Liver (tissue), 9 donors: Measurements from ENCODE around the gene CNTN3. TPM values are rescaled to one million over a fixed set of nuclear protein-coding genes. Genes with fewer than 3 reads are reported as not detected.

Experiments
- DNase-seq: peaks from one replicate; pipeline ENCODE4 v3.0.0-alpha.2; 2017; ENCODE audit warnings: low spot score
- H3K27ac ChIP-seq, 2 donors: one replicate each; pipeline ENCODE4 v1.7.0; 2013; ENCODE audit warnings: inconsistent platforms in 2 of 2, low read length in 2 of 2, control low read depth in 1 of 2, low read depth in 1 of 2, mild to moderate bottlenecking in 1 of 2
- H3K27me3 ChIP-seq, 4 donors: one replicate each; pipeline versions ENCODE4 v1.6.1 to v1.7.0; 2013; ENCODE audit warnings: low read length in 3 of 4, inconsistent platforms in 1 of 4, mild to moderate bottlenecking in 1 of 4, moderate library complexity in 1 of 4; ENCODE audit not compliant: control insufficient read depth in 4 of 4, insufficient read depth in 4 of 4
- H3K36me3 ChIP-seq, 4 donors: one replicate each; pipeline versions ENCODE4 v1.6.1 to v1.7.0; 2013; ENCODE audit warnings: low read length in 3 of 4, mild to moderate bottlenecking in 3 of 4, low read depth in 1 of 4, moderate library complexity in 1 of 4; ENCODE audit not compliant: control insufficient read depth in 4 of 4, insufficient read depth in 3 of 4
- H3K4me1 ChIP-seq, 4 donors: one replicate each; pipeline versions ENCODE4 v1.6.1 to v1.7.0; 2013; ENCODE audit warnings: low read length in 3 of 4, mild to moderate bottlenecking in 3 of 4, moderate library complexity in 1 of 4; ENCODE audit not compliant: control insufficient read depth in 4 of 4, insufficient read depth in 4 of 4
- H3K4me3 ChIP-seq, 3 donors: one replicate each; pipeline versions ENCODE4 v1.6.1 to v1.7.0; 2013; ENCODE audit warnings: low read length in 3 of 3, control low read depth in 1 of 3, low read depth in 1 of 3, mild to moderate bottlenecking in 1 of 3
- H3K9ac ChIP-seq, 2 donors: one replicate each; pipeline ENCODE4 v1.7.0; 2013; ENCODE audit warnings: low read length in 2 of 2, mild to moderate bottlenecking in 2 of 2, moderate library complexity in 2 of 2, control low read depth in 1 of 2, low read depth in 1 of 2
- H3K9me3 ChIP-seq, 4 donors: one replicate each; pipeline versions ENCODE4 v1.6.1 to v1.7.0; 2013; ENCODE audit warnings: low read length in 3 of 4; ENCODE audit not compliant: control insufficient read depth in 4 of 4
- ATF3 ChIP-seq: IDR thresholded peaks from 2 replicates; pipeline ENCODE4 v1.6.1; 2016; ENCODE audit warnings: antibody characterized with exemption
- CTCF ChIP-seq: fragments of 150-350 bp; IDR thresholded peaks from 2 replicates; pipeline ENCODE4 v1.5.1; 2017; ENCODE audit warnings: improper control_type of control experiment, low read depth, low read length; ENCODE audit not compliant: missing input control
- EGR1 ChIP-seq, 2 donors: IDR thresholded peaks; 2 replicates each; pipeline ENCODE4 v1.6.1; 2016 to 2018; ENCODE audit warnings: antibody characterized with exemption in 2 of 2, low read depth in 2 of 2
- FOXA1 ChIP-seq: IDR thresholded peaks from 2 replicates; pipeline ENCODE4 v1.6.1; 2016; ENCODE audit warnings: antibody characterized with exemption
- FOXA2 ChIP-seq: IDR thresholded peaks from 2 replicates; pipeline ENCODE4 v1.6.1; 2016; ENCODE audit warnings: antibody characterized with exemption
- GABPA ChIP-seq, 2 donors: IDR thresholded peaks in 1 of 2; conservative IDR thresholded peaks in 1 of 2; 2 replicates each; pipeline ENCODE4 v1.6.1; 2016; ENCODE audit warnings: antibody characterized with exemption in 2 of 2, mild to moderate bottlenecking in 1 of 2, moderate library complexity in 1 of 2
- HNF4A ChIP-seq, 2 donors: conservative IDR thresholded peaks; 2 replicates each; pipeline ENCODE4 v1.6.1; 2016; ENCODE audit warnings: antibody characterized with exemption in 2 of 2, mild to moderate bottlenecking in 2 of 2
- JUND ChIP-seq, 2 donors: IDR thresholded peaks; 2 replicates each; pipeline ENCODE4 v1.6.1; 2016; ENCODE audit warnings: antibody characterized with exemption in 2 of 2
- MAX ChIP-seq: IDR thresholded peaks from 2 replicates; pipeline ENCODE4 v1.6.1; 2016; ENCODE audit warnings: antibody characterized with exemption
- NR2F2 ChIP-seq: IDR thresholded peaks from 2 replicates; pipeline ENCODE4 v1.6.1; 2016; ENCODE audit warnings: antibody characterized with exemption
- RAD21 ChIP-seq, 2 donors: IDR thresholded peaks; 2 replicates each; pipeline ENCODE4 v1.6.1; 2016; ENCODE audit warnings: antibody characterized with exemption in 2 of 2, mild to moderate bottlenecking in 2 of 2
- RXRA ChIP-seq, 2 donors: IDR thresholded peaks; 2 replicates each; pipeline ENCODE4 v1.6.1; 2017 to 2018; ENCODE audit warnings: antibody characterized with exemption in 2 of 2, mild to moderate bottlenecking in 1 of 2
- SP1 ChIP-seq: IDR thresholded peaks from 2 replicates; pipeline ENCODE4 v1.6.1; 2018; ENCODE audit warnings: antibody characterized with exemption, mild to moderate bottlenecking
- YY1 ChIP-seq: IDR thresholded peaks from 2 replicates; pipeline ENCODE4 v1.6.1; 2016; ENCODE audit warnings: antibody characterized with exemption, mild to moderate bottlenecking
- WGBS: extraction: QIAGEN DNeasy Blood & Tissue Kit; methylation state at CpG from one replicate; pipeline ENCODE4 v1.1.7; 2013; 5-methylcytosine and 5-hydroxymethylcytosine counted together
- polyA plus RNA-seq, 2 donors: library from polyadenylated mRNA; stranded (reverse) in 1 of 2; unstranded in 1 of 2; fragments of 200-250 nt in 1 of 2; fragments of >200 nt in 1 of 2; fragmentation: Nextera tagmentation in 1 of 2; extraction: Ambion mirVana in 1 of 2; gene quantifications; one replicate each; pipeline versions ENCODE4 v1.2.1 to v1.2.3, GENCODE V29; 2013 to 2015
- total RNA-seq, 2 donors: library from RNA; depleted of rRNA; stranded (reverse); fragments of >200 nt; gene quantifications; one replicate each; pipeline ENCODE4 v1.2.3, GENCODE V29; 2014
- TF ChIP-seq, protein P1 (sequence below): IDR thresholded peaks from 2 replicates; pipeline ENCODE4 v1.6.1; 2016; ENCODE audit warnings: antibody characterized with exemption
- donor health status: healthy.
- donor health status: healthy.
- donor health status: healthy.
- donor health status: healthy.
- donor health status: healthy.

Gene CNTN3
- total RNA-seq (under 1 TPM; 0.09 to 0.84 TPM), polyA plus RNA-seq (1 to 10 TPM in 1 of 2 donors, under 1 TPM in 1; 0.78 to 1.0 TPM)

GRCh38 chr3:74614107-74614967 is at the start of gene CNTN3:
CNTN3 (minus strand) TSS chr3:74614659; CDS start chr3:74521112, 93,547 bp downstream.
- Histone ChIP-seq H3K9me3 (no peaks in the 10 kb centered on the region), H3K27ac (peak within 1 kb of the TSS; percentile 32 to 67), H3K4me1 (peaks cover 0 to 19% (median 9%) of the 10 kb centered on the region in 4 donors), H3K4me3 (peak within 1 kb of the TSS; percentile 59 to 85 (median 71)), H3K36me3 (no peaks in the 10 kb centered on the region), H3K9ac (peak within 1 kb of the TSS; percentile 56 to 78), H3K27me3 (no peaks in the 10 kb centered on the region)
- 2% methylated on average over 108 of the region's 108 CpGs for WGBS
- TF ChIP-seq EGR1 (IDR thresholded peaks at IDR 0.05; ENCODE audit: low read depth in 2 of 2) (no peak), FOXA2 (no peak), NR2F2 (no peak), GABPA (IDR thresholded peaks at IDR 0.05 in 1 of 2, conservative IDR thresholded peaks at IDR 0.05 in 1 of 2) (no peak), RXRA (IDR thresholded peaks at IDR 0.05) (no peak), SP1 (no peak), FOXA1 (no peak)
- DNase-seq, result no peak

GRCh38 chr3:74663178-74663577 is 48.7 kb upstream of the CNTN3 start:
- Histone ChIP-seq H3K9ac (no peak overlapping the region), H3K27ac (no peak overlapping the region), H3K9me3 (peaks cover 0 to 8% (median 5%) of the 10 kb centered on the region in 4 donors), H3K27me3 (no peaks in the 10 kb centered on the region), H3K36me3 (no peaks in the 10 kb centered on the region), H3K4me3 (no peak overlapping the region), H3K4me1 (no peaks in the 10 kb centered on the region)
- WGBS, result 61% methylated on average over 3 of the region's 3 CpGs
- no peak for DNase-seq
- TF ChIP-seq RAD21 (IDR thresholded peaks at IDR 0.05) (no peak), EGR1 (IDR thresholded peaks at IDR 0.05; ENCODE audit: low read depth in 2 of 2) (no peak), RXRA (IDR thresholded peaks at IDR 0.05) (peak in 1 of 2 donors; percentile 13), NR2F2 (no peak), HNF4A (conservative IDR thresholded peaks at IDR 0.05) (peak in 1 of 2 donors; percentile 57), MAX (no peak), SP1 (no peak), GABPA (IDR thresholded peaks at IDR 0.05 in 1 of 2, conservative IDR thresholded peaks at IDR 0.05 in 1 of 2) (no peak), YY1 (no peak), FOXA1 (no peak), CTCF (no peak), ATF3 (no peak), JUND (IDR thresholded peaks at IDR 0.05) (no peak), FOXA2 (no peak)
- TF ChIP-seq, protein P1, sequence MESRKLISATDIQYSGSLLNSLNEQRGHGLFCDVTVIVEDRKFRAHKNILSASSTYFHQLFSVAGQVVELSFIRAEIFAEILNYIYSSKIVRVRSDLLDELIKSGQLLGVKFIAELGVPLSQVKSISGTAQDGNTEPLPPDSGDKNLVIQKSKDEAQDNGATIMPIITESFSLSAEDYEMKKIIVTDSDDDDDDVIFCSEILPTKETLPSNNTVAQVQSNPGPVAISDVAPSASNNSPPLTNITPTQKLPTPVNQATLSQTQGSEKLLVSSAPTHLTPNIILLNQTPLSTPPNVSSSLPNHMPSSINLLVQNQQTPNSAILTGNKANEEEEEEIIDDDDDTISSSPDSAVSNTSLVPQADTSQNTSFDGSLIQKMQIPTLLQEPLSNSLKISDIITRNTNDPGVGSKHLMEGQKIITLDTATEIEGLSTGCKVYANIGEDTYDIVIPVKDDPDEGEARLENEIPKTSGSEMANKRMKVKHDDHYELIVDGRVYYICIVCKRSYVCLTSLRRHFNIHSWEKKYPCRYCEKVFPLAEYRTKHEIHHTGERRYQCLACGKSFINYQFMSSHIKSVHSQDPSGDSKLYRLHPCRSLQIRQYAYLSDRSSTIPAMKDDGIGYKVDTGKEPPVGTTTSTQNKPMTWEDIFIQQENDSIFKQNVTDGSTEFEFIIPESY, result no peak
